GM19035 (cell line): Measurements from ENCODE around the gene ZNF84.
A peak's percentile ranks its signal among the peaks of the same experiment; 100 is the strongest.

Experiments used
- ATAC-seq: cut with Tn5 transposase; IDR thresholded peaks from one replicate; pipeline ENCODE4 v1.9.1; 2021; ENCODE audit not compliant: unreplicated experiment

Gene ZNF84

GRCh38 chr12:133037207-133038005 is at the start of gene ZNF84:
TSS of gene ZNF84 (plus strand) at chr12:133037509. CDS start at chr12:133041468, 3,959 bp downstream.
- peak; percentile 91 for ATAC-seq

DNA sequence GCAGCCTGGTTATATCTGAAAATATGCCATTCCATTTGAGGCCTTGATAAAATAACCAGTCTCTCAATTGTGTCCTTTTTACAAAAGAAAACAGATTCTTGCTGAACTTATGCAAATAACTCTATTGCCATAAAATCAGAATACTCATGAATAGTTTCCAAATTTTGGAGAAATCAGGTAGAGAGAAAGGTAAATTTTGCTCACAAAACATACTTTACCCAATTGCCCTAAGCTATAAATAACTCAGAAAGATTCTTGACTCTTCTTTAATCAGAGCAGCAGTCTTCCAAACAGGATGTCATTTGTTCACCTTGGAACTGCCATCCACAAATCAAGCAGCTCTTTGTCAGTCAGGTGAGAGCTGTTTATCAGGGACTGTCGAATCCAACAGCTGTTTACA is 38.6 kb upstream of the ZNF84 start:
- no peak for ATAC-seq

GRCh38 chr12:133010657-133011297 is 26.5 kb upstream of the ZNF84 start:
- no peak for ATAC-seq

GRCh38 chr12:133023566-133023965 is 13.7 kb upstream of the ZNF84 start:
- ATAC-seq: no peak

GRCh38 chr12:133026996-133027395 is 10.3 kb upstream of the ZNF84 start:
- ATAC-seq: no peak

DNA sequence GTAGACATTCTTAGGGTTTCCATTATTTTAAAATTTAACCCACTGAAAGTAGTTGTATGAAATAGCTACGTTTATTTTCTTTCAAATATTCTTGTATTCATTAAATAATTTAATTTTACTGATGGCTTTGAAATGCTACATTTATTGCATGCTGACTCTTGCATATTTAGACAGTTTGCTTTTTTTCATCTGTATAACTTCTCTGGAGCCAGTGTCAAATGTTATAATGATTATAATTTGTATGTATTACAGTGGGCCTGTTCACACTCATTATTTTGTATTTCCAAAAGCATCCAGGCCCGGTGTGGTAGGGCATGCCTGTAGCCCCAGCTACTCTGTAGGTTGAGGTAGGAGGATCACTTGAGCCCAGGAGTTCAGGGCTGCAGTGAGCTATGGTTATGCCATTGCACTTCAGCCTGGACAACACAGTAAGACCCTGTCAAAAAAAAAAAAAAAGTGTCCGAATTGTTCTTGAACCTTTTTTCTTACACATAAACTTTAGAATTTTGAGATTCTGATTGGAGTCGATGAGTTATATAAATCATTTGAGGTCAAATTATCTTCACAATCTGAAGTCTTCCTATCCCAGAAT is 905 bp downstream of the ZNF84 start:
- ATAC-seq: no peak

DNA sequence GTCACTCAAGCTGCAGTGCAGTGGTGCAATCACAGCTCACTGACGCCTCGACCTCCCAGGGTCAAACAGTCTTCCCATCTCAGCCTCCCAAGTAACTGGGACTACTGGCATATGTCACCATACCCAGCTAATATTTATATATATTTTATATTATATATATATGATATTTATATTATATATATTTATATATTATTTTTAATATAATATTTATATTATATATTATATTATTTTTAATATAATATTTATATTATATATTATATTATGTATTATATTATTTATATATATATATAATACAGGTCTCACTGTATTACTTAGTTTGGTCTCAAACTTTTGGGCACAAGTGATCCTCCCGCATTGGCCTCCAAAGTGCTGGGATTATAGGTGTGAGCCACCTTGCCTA is 9.4 kb downstream of the ZNF84 start:
- ATAC-seq: no peak

GRCh38 chr12:133057446-133057845 is 20.1 kb downstream of the ZNF84 start:
- no peak for ATAC-seq

- no peak for ATAC-seq
Observed at GRCh38 chr12:133058203-133059113, 21.1 kb downstream of the ZNF84 start.

DNA sequence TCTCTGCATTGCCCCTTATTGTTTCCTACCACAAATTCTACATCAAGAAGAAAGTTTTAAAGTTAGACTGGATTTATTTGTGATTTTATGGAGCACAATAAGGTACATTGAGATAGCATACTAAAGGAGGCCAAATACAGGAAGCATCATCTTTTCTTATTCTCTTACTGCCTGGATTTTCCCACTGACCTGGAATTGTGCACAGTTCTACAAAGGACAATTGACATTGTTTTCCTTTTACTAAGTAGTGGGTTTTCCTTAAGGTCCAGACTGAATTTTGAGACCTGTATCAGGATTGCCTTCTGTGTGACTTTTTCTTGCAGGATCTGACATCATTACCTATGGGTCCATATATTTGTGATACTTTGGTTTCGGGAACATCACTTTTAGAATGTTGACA is 24.6 kb downstream of the ZNF84 start:
- no peak for ATAC-seq

DNA sequence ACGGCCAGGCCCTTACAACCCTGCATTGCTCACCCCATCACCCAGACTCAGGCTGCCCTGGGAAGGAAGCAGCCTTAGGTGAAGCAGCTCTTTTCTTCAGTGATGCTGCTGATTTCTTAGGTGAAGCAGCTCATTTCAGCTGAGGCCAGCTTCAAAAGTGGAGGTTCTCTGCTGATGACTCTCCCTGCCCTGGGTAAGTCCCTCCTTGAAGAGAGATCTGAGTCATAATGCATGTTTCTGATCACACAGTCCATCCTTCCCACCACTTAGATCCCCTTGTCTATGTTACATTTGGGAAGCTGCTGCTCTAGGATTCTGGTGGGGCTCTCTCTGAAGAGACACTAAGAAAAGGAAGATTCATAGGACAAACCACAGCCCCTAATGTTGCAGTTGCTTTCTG is 26.2 kb downstream of the ZNF84 start:
- ATAC-seq: no peak

DNA sequence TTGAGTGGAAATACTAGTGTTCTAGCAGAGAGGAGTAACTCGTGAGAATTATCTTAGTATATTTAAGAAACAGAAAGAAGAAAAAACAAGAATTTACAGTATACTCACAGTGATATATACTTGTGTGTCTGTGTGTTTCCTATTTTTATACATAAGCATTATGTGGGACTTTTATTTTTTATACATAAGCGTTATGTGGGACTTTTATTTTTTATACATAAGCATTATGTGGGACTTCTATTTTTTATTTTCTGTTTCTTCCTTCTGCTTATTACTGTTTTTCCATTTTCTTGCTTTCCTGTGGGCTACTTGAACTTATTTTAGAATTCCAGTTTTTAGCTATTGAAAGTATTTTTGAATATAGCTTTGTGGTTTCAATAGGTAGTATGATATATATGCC is 36.5 kb downstream of the ZNF84 start:
- ATAC-seq: no peak

DNA sequence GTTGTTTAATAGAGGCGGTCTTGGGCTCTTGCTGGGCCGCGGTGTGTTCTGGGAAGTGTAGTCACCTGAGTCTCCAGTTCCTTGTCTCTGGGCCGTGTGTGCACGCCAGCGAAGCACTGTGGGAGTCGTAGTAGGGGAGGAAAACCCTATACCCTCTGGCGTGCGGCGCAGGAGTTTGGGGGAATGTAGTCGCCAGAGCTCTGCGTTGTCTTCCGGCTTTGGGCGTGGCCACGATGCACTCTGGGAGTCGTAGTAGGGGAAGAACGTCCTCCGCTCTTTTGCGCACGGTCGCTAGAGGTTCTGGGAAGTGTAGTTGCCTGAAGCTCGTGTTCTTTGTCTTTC is 42.7 kb downstream of the ZNF84 start:
- peak; percentile 80 for ATAC-seq

DNA sequence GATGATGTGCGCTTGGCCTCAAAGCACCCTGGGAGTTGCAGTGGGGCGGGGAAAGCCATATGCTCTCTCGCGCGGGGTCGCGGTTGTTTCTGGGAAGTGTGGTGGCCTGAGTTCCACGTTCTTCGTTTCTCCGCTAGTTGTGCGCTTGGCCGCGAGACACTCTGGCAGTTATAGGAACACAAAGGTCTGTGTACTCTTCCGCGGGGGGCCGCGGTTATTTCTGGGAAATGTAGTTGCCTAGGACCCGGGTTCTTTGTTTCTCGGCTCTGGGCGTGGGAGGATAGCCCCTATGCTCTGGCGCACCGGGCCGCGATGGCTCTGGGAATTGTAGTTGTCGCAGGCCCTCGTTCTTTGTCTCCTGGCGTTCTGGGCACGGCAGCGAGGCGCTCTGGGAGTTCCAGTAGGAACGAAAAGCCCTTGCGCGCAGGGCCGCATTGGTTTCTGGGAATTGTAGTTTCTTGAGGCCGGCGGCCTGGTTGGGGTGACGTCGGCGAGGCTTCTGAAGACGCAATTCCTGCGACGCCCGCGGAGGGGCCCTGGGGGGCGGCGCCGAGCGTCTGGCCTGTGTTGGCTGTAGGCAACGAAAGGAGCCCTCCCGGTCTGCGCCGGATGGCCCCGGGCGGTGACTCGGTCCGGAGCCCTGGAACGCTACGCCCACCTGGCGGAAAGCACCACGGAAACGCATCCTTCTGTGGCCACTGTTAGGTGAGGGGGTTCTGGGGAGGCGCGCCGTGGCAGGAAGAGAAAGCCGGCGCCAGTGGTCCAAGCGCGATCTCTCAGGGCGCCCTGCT is 43.3 kb downstream of the ZNF84 start, which contains the start of gene ZNF140:
Gene ZNF140 (plus strand): TSS at position 556 of the 791 bp plus-strand sequence. CDS start 398 bp downstream, outside the sequence.
- ATAC-seq: peak; percentile 78

- no peak for ATAC-seq
Observed at GRCh38 chr12:133081159-133081780, 44.0 kb downstream of the ZNF84 start.

GRCh38 chr12:133083345-133083744 is 46.0 kb downstream of the ZNF84 start:
- no peak for ATAC-seq

DNA sequence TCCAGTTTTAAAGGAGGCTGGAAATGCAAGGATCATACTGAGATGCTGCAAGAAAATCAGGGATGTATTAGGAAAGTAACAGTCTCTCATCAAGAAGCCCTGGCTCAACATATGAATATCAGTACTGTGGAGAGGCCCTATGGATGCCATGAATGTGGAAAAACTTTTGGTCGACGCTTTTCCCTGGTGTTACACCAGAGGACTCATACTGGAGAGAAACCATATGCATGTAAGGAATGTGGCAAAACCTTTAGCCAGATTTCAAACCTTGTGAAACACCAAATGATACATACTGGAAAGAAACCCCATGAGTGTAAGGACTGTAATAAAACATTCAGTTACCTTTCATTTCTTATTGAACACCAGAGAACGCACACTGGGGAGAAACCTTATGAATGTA is 68.3 kb downstream of the ZNF84 start:
- ATAC-seq: no peak

GRCh38 chr12:133106253-133106652 is 68.9 kb downstream of the ZNF84 start:
- ATAC-seq: no peak

DNA sequence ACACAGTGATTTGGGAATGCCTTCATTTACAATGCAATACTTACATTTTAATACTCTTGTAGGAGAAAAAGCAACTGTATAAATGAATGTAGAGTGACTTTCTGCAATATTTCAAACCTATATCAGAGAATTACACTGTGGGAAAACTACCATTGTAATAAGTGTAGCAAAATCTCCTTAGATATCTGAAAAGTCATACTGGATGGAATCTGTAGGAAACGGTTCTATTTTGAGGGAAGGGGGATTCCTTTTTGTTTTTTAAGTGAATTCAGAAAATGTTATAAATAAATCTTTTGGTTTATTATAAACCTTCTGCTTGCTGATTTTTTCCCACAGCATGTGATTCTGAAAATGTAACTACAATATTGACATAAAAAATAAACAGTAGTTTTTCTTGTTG is 69.8 kb downstream of the ZNF84 start:
- no peak for ATAC-seq

GRCh38 chr12:133108150-133108549 is 70.8 kb downstream of the ZNF84 start:
- no peak for ATAC-seq
